NCI-H345 (cell line): ENCODE results near the gene AGA.
A peak's percentile ranks its signal among the peaks of the same experiment; 100 is the strongest.

Experiments used
- DNase-seq: peaks from one replicate; lab custom pipeline; 2025; lab: John Stamatoyannopoulos, UW

The AGA gene

DNA sequence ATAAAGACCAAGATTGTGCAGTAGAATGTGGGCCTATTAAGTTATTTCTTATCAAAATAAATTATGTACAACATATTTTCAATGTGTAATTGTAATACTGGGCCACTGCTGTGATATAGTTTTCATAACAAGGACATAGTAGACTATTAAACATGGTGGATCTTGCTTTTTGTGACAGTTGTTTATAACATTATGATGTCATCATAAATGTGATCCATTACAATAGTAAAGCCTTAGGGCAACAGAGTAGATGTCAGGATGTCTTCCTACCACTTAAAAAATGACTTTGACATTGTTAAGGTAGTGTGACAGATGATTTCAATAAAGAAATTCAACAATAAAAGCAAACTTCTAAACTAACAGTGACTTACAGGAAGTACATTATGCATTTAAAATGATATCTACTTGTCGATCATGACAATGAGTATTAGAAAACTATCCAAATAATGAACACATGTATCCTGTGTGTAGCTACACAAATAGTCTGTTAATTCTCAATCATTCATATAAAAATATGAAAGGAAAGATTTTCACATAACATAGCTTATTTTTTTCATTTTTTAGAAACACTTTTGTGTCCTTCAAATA, 5.3 kb upstream of the AGA start:
- no peak for DNase-seq

DNA sequence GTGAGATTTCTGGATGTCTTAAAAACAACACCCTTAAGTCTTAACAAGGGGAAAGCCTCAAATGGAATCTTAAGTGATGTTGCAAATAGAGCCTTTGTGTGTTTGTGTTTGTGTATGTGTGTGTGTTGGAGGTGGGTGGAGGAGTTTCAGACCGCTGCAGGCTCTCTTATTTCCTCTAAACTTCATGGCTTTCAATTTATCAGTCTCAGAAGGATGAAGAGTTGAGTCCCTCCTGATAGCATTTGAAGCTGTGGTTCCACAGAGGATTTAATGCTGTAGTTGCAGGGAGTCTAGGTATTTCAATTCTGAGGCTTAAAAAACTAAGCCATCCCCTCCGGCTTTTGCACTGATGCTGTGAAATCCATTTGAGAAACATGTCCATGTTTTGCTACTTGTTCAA, 4.3 kb upstream of the AGA start:
- DNase-seq, result no peak

DNA sequence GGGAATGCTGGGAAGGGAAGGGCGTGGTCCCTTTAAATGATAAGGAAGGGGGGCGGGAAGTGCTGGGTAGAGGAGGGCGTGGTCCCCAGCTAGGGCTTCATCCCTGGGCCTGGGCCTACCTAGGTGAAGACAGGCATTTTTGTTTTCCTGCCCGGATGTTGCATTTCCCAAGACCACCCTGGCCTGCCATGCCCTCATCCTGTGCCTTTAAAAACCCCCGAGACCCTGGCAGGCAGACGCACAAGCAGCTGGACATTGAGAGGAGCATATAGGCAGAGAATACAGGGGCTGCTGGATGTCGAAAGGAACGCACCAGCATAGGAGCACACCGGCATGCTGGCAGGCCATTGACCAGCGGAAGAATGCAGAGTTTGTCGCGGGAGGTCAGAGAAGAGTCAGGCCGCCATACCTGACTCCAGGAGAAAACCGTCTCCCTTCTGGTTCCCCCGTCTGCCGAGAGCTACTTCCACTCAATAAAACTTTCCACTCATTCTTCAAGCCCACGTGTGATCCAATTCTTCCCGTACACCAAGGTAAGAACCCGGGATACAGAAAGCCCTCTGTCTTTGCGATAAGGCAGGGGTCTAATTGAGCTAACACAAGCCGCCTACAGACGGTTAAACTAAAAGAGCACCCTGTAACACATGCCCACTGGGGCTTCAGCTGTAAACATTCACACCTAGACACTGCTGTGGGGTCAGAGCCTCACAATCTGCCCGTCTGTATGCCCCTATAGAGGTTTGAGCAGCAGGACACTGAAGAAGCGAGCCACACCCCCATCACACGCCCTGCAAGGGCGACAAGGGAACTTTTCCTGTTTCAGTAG, 2.9 kb upstream of the AGA start:
- DNase-seq, result no peak

DNA sequence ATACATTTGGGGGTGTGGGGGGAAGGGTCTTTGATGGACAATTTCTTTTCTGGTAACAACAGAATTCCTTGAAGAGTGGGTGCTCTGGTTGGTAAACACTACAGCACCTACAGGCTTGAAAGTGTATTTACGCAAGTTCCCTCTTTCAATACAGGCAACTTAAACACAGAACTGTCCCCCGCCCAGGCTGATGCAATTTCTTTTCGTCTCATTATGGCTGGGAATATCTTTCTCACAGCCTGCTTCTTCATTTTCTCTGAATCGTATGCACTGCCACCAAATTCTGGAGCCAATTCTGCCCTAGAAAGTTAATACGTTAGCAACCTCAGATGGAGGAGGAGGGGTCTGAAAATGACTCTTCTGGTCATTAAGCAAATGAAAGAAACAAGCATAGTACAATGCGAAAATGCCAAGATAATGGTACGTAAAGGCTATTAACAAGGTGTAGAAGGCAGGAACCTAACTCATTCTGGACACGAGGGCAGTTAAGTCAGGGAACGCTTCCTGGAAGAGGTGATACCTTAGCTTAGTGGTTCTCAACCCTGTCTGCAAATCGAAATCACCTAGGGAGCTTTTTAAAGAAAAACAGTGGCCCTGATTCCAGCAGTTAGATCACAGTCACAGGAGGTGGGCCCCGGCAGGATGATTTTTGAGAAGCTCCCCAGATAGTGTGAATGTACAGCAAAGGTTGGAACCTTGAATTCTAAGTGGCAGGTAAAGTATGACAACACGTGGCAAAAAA, 1.0 kb downstream of the AGA start:
- peak; percentile 8 for DNase-seq

DNA sequence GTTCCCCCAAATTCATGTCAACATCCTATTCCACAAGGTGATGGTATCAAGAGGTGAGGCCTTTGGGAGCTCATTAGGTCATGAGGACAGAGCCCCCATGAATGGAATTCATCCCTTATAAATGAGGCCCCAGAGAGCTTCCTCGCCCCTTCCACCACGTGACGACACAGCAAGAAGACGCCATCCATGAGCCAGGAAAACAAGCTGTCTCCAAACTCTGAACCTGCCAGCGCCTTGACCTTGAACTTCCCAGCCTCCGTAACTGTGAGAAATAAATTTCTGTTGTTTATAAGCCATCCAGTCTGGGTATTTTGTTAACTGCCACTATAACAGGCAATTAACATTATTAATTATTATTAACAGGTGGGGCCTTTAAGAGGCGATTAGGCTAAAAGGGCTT, 5.8 kb downstream of the AGA start:
- no peak for DNase-seq

DNA sequence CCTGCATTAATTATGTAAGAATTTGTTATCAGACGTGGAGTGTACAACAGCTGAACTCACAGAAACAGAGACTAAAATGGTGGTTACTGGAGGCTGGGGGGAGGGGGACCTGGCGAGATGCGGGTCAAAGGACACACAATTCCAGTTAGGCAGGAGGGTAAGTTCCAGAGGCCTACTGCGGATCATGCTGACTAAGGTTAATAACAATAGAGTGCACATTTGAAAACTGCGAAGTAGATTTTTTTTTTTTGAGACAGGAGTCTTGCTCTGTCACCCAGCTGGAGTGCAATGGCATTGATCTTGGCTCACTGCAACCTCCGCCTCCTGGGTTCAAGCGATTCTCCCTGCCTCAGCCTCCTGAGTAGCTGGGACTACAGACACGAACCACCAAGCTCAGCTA, 7.6 kb downstream of the AGA start:
- no peak for DNase-seq

DNA sequence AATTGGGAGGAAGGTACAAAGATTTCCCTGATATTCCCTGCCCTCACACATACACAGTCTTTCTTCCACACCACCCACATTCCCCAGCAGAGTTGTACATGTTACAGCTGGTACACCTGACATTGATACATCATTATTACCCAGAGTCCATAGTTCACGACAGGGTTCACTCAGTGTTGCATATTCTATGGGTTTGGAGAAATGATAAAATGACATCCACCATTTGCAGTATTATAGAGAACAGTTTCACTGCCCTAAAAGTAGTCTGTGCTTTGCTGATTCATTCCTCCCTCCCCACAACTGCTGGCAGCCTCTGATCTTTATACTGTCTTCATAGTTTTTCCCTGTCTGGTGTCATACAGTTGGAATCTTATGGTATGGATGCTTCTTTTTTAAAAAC, 15.0 kb downstream of the AGA start:
- no peak for DNase-seq

DNA sequence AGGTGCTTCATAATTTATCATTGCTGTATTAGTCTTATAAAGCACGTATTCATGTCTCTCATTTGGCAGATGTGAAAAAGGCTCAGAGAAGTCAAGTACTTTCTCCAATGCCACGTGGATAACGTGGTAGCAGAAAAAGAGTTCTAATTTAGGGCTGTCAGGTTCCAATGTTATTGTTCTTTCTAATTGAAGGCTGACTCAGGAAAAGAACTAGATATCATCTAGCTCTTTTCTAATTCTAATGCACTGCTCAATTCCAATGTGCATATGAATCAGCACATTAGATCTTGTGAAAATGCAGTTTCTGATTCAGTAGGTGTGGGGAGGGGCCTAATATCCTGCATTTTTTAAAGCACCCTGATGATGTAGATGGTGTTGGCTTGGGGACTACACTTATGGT, 22.8 kb downstream of the AGA start:
- no peak for DNase-seq

DNA sequence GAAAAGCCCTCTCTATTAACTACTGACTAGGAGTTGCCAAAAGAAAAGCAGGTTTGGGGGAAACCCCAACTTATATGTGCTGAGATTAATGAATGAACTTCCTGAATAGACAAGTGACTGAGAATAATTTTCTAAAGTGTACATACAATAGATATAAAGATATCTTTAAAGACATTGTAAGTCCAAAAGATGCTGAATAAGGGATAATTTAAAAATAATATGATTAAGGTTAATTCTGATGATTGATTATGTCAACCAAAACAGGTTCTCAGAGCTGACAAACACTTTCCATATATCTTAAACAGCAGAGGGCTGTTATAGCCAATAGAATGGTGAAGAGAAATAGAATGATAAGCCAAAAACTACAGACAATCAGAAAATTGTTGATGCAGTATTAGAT, 28.6 kb downstream of the AGA start:
- DNase-seq, result no peak

DNA sequence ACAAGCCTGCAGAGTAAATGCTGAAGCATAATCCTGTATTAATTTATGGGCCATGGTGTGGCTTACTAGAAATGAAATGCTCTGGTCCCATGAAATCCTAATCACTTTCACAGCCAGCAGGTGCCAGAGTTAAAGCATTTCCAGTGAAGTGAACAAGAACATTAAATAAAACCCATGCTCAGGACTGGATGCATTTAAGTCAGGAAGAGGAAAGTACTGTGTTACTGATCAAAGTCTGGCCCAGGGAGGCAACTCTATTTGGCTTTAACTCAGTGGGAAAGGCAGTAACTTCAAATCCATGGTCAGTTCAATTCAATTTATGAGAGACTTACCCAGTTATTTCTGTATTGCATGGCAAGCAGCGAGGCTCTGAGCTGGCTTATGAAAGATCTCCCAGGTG, 29.2 kb downstream of the AGA start:
- no peak for DNase-seq

DNA sequence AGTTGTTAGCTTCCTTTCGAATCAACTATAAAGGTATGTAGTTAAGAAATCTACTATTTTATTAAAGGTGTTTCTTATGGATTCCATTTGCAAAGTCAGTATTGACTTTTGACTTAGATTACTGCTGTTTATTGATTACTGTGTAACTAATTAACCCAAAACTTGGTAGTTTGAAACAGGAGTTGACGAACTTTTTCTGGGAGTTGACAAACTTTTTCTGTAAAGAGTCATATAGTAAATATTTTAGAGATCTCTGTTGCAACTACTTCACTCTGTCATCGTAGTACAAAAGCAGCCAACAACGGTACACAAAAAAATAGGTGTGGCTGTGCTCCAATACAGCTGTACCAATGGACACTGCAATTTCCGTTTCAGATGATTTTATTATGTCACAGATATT, 30.2 kb downstream of the AGA start:
- DNase-seq, result no peak

DNA sequence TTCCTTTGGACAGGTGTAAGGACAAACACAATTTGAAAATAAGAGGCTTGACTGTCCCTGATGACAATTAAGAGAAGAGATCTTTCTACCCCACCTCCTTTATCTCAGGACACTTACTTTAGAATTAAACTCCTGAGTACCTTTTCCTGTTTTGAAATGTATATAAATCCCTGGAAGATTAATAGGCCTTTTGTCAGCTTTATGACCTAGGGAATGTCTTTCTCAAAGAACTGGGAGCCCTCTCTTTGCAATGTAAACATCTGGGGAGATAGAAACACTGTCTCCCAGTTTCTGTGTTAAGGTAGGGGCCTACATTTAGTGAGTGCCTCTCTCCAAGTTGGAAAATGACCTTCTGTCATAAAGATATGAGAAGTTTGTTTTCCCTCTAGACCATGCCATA, 31.7 kb downstream of the AGA start:
- no peak for DNase-seq

DNA sequence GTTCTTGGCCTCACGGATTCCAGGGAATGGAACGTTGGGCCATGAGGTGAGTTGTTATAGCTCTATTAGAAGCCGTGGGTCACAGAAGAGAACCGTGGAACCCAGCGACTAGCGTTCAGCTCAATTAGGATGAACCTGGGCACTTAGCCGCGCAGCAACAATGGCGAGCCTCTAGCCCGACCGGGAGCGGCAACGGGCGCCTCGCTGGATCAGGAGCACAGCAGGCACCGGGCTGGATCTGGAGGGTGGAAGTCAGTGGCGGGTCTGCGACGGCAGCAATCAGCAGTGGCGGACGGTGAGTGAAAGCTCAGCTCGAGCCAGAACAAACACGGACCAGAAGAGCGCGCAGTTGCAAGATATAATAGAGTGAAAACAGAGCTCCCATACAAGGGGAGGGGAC, 34.2 kb downstream of the AGA start:
- DNase-seq, result no peak

DNA sequence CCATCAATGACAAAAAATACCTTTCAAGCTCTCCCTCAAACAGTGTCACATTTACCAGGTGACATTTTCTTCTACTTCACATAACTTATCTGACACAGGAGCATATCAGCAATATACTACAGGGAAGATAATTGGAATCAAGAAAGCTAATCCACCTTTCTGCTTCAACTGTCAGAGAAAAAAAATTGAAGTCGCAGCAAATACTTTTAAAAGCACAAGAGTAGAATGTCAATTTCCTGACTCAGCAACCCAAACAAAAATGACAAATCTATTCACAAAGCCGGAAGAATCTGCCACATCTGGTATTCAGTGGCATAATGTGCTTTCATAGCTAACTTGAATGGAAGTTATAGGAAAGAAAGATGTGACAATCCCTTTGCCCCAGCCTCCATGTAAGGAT, 36.7 kb downstream of the AGA start:
- no peak for DNase-seq

DNA sequence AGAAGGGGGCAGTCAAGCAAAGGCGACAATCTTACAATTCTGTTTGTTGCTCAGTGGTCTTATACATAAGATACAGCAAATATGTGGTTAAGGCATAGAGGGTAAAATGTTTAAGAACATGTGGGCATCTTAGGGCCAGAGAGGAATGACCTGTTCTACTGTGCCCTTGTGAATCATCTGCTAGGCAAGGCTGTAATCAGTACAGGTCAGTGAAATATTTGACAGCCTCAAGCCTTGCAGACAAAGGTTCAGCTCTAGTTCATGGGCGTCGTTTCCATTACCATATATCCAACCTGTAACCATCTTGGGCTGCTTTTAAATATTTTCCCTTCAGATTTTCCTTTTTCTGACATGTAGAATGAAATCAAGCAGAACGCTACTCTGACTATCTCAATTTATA, 37.3 kb downstream of the AGA start:
- DNase-seq, result no peak

DNA sequence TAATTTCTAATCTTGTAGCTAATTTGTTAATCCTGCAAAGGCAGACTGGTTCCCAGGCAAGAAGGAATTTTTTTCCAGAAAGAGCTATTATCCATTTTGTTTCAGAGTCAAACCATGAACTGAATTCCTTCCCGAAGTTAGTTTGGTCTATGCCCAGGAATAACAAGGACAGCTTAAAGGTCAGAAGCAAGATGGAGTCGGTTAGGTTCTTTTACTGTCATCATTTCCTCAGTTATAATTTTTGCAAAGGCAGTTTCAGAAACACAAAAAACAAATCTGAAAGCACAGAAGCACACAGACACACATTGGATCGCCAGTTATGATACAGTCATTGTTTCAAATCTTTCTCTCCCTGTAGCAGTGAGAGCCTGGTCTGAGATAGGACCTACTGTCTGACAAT, 37.9 kb downstream of the AGA start:
- no peak for DNase-seq

DNA sequence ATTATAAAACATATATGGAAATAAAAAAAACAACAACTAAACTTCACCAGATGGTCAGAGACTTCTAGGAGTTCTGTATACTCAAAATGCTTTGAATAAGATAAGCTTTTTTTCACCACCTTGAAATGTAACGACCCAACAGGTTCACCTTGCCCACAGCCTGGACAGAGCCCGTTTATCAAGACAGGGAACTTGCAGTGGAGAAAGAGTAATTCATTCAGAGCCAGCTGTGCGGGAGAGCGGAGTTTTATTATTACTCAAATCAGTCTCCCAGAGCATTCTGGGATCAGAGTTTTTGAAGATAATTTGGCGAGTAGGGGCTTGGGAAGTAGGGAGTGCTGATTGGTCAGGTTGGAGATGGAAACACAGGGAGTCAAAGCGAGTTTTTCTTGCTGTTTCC, 38.5 kb downstream of the AGA start:
- no peak for DNase-seq

DNA sequence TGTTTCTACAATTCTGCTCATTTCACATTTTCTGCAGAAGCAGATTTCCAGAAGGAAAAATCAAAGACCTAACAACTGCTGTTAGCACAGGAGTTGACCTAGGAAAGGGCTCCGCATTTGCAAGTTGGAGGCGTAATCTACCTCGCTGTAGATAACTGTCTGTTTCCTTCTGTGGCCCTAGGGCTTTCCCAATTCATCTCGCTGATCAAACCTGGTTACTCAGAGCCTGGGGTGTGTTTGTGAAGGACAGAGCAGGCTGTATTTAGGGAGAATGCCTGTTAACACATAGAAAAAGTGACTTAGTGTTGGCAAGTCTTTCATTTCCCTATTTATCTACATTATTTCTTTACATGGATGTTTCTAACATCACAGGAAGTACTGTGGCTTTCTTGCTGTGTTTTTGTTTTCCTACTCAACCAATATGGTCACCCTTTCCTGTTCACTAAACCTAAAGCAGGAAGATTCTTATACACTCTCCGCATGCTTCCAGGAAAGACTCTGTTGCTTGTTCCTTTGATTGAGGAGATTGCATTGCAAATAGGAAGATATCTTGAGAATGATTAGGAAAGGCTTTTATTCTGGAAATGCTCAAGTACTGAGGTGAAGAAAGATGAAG, 40.5 kb downstream of the AGA start:
- DNase-seq, result no peak

DNA sequence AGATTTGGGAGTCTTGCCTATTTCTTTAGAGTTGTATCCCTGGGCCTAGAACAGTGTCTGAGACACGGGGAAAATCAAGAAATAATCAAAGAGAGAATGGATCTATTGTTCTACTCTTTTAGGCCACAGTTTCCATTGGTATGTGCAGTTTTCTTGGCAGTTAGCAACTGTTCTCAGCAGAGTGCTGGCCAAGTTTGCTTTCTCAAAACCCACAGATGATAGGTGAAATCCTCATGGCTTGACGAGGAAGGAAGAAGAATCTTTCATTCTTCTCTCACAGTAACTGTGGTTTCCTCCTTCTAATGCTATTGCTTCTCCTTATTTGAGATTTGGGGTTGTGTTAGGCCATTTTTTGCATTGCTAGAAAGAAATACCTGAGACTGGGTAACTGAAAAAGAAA, 42.2 kb downstream of the AGA start:
- DNase-seq, result no peak

DNA sequence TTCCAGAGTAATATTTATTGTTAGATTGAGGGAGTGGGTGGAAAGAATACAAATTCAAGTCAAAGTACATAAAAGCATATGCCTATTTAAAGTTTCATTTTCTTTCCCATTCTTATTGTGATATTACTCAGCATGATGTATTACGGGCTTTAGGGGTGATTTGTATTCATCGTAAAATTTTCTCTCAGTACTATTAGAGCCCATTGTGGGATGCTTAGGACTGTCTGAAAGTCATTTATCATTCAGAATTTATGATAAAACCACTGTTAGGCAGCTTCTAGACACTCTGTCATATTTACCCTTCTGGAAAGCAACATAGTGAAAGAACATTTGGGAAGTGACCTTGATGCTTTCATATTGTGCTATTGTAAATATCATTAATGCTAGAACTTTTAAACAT, 45.9 kb downstream of the AGA start:
- DNase-seq, result no peak

DNA sequence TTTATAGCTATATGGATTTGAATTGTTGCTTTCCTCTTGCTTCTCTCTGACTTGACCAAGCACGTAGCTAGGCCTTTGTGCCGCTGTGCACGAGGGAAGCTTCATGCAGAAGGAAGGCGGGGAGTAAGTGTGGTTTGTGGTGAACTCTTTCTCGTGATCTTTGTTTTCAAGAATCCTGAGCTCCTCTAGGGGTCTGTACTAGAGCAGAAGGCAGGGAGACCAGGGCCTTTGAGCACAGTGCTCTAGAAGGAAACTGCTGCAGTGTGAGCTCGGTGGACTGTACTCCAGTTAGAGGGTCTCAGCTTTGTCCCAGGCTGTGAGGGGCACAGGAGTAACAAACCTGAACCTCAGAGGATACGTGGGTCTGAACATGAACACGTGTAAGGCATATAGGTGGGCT, 49.0 kb downstream of the AGA start:
- DNase-seq, result no peak

DNA sequence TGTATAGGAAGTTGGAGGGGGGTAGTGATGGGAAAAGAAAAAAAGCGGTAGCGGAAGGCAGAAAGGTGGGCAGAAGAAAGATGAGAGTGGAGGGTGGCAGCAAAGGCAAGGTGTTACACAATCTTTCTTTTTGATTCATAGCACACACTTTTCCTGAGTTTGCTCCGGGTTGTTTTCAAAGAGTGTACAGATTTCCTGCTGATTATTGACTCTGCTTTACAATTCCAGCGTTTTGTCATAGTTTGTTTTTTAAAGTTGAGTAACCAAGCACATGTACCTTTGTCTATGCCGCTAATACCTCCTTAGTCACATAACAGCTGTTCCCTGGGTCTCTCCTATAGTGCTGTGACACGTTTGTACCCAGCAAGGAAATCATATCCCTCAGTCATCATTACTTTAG, 50.3 kb downstream of the AGA start:
- DNase-seq, result no peak

DNA sequence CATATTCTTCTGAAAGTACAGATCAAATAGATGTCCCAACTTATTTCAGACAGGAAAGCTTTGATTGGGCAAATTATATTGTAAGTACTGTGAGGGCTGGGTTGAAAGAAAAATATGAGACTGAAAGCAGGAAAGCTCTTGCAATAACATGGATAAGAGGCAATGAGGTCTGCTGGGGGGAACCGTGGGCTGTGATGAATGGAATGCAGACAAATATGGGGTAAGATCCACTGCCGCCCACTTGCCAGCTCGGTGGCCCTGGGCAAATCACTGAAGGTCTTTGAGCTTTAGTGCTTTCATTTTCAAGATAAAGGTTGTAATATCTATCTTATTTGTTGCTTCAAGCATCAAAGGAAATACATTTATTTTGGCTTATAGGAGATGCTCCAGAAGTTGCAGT, 51.0 kb downstream of the AGA start:
- no peak for DNase-seq
